Trophoblast cell (in vitro differentiated cells and primary cell): ENCODE results near the gene MIB1. TPM values are rescaled to one million over a fixed set of nuclear protein-coding genes. Genes with fewer than 3 reads are reported as not detected.

ENCODE experiments used
- DNase-seq, 2 donors: peaks; one replicate each; pipeline ENCODE4 v3.0.0-alpha.2; 2016
- H2AFZ ChIP-seq: 2 replicates; pipeline ENCODE4 v1.6.1; 2013; ENCODE audit warnings: low read length, moderate library complexity, mild to moderate bottlenecking; ENCODE audit not compliant: insufficient read depth, poor library complexity
- H2AK5ac ChIP-seq: 2 replicates; pipeline ENCODE4 v1.6.1; 2013; ENCODE audit warnings: mild to moderate bottlenecking, low read length
- H2BK120ac ChIP-seq: 2 replicates; pipeline ENCODE4 v1.6.1; 2013; ENCODE audit warnings: low read length, mild to moderate bottlenecking, moderate library complexity; ENCODE audit not compliant: insufficient read depth, poor library complexity
- H2BK12ac ChIP-seq: 2 replicates; pipeline ENCODE4 v1.6.1; 2013; ENCODE audit warnings: mild to moderate bottlenecking, low read length, moderate library complexity
- H2BK5ac ChIP-seq: 2 replicates; pipeline ENCODE4 v1.6.1; 2013; ENCODE audit warnings: low read length, low read depth, moderate library complexity, mild to moderate bottlenecking; ENCODE audit not compliant: poor library complexity
- H3K14ac ChIP-seq: 2 replicates; pipeline ENCODE4 v1.6.1; 2013; ENCODE audit warnings: mild to moderate bottlenecking, low read length
- H3K18ac ChIP-seq: 2 replicates; pipeline ENCODE4 v1.6.1; 2013; ENCODE audit warnings: mild to moderate bottlenecking, low read length
- H3K23ac ChIP-seq: 2 replicates; pipeline ENCODE4 v1.6.1; 2013; ENCODE audit warnings: low read length
- H3K27ac ChIP-seq: 2 replicates; pipeline ENCODE4 v1.5.1; 2013; ENCODE audit warnings: low read depth, mild to moderate bottlenecking, inconsistent platforms, low read length, moderate library complexity
- H3K27me3 ChIP-seq: 2 replicates; pipeline ENCODE4 v1.6.1; 2013; ENCODE audit warnings: inconsistent platforms, mild to moderate bottlenecking, low read length, moderate library complexity; ENCODE audit not compliant: insufficient read depth
- H3K36me3 ChIP-seq, 2 experiments: 1 replicate in 1 of 2; 2 replicates in 1 of 2; pipeline ENCODE4 v1.6.1; 2013; ENCODE audit warnings: low read length in 2 of 2, mild to moderate bottlenecking in 2 of 2, moderate library complexity in 1 of 2; ENCODE audit not compliant: insufficient read depth in 2 of 2, control insufficient read depth in 1 of 2
- H3K4ac ChIP-seq: 2 replicates; pipeline ENCODE4 v1.6.1; 2013; ENCODE audit warnings: low read depth, mild to moderate bottlenecking, low read length, moderate library complexity
- H3K4me1 ChIP-seq, 2 experiments: 1 replicate in 1 of 2; 2 replicates in 1 of 2; pipeline ENCODE4 v1.6.1; 2013; ENCODE audit warnings: low read length in 2 of 2, mild to moderate bottlenecking in 2 of 2, moderate library complexity in 1 of 2; ENCODE audit not compliant: insufficient read depth in 2 of 2, control insufficient read depth in 1 of 2
- H3K4me2 ChIP-seq: 2 replicates; pipeline ENCODE4 v1.6.1; 2013; ENCODE audit warnings: inconsistent platforms, mild to moderate bottlenecking, low read length, moderate library complexity
- H3K4me3 ChIP-seq: 2 replicates; pipeline ENCODE4 v1.5.1; 2013; ENCODE audit warnings: mild to moderate bottlenecking, low read depth, low read length, inconsistent platforms
- H3K79me1 ChIP-seq: one replicate; pipeline ENCODE4 v1.6.1; 2013; ENCODE audit warnings: low read length
- H3K79me2 ChIP-seq: 2 replicates; pipeline ENCODE4 v1.6.1; 2013; ENCODE audit warnings: low read length, mild to moderate bottlenecking; ENCODE audit not compliant: control insufficient read depth, insufficient read depth, poor library complexity
- H3K9ac ChIP-seq: 2 replicates; pipeline ENCODE4 v1.6.1; 2013; ENCODE audit warnings: mild to moderate bottlenecking, low read length
- H3K9me3 ChIP-seq: 2 replicates; pipeline ENCODE4 v1.6.1; 2013; ENCODE audit warnings: low read depth, mild to moderate bottlenecking, control low read depth, inconsistent platforms, low read length; ENCODE audit not compliant: insufficient read depth
- H4K12ac ChIP-seq: 2 replicates; pipeline ENCODE4 v1.6.1; 2013; ENCODE audit warnings: low read depth, mild to moderate bottlenecking, low read length, moderate library complexity
- H4K8ac ChIP-seq: 2 replicates; pipeline ENCODE4 v1.6.1; 2013; ENCODE audit warnings: low read depth, mild to moderate bottlenecking, low read length, moderate library complexity
- H4K91ac ChIP-seq: one replicate; pipeline ENCODE4 v1.6.1; 2013; ENCODE audit warnings: low read depth, mild to moderate bottlenecking, low read length, moderate library complexity
- WGBS: extraction: QIAGEN DNeasy Blood & Tissue Kit; methylation state at CpG from one replicate; pipeline ENCODE4 v1.1.7; 2013; ENCODE audit warnings: missing lambda C conversion rate; ENCODE audit not compliant: insufficient read length, insufficient coverage; ENCODE audit errors: extremely low coverage; 5-methylcytosine and 5-hydroxymethylcytosine counted together
- polyA plus RNA-seq: library from polyadenylated mRNA; stranded (reverse); fragments of 200-250 nt; gene quantifications from 2 replicates; pipeline ENCODE4 v1.2.3, GENCODE V29; 2013

Gene MIB1
- polyA plus RNA-seq: 16.5 and 17.5 TPM in 2 replicates

GRCh38 chr18:21740538-21741311 lies at the start of gene MIB1:
Gene MIB1 (plus strand): TSS chr18:21740792. CDS start chr18:21741584, 792 bp downstream.
- Histone ChIP-seq H4K91ac (peak within 1 kb of the TSS; percentile 96), H3K18ac (peak within 1 kb of the TSS; percentile 99), H3K9ac (peak within 1 kb of the TSS; percentile 99), H4K8ac (peak within 1 kb of the TSS; percentile 92), H3K14ac (peak within 1 kb of the TSS; percentile 99), H3K4me1 (peaks cover 0 to 4% of the 10 kb centered on the region in 2 experiments), H3K36me3 (no peaks in the 10 kb centered on the region), H2BK5ac (peak within 1 kb of the TSS; percentile 98), H3K79me1 (peaks cover 6% of the 10 kb centered on the region), H2BK120ac (peak within 1 kb of the TSS; percentile 97), H3K9me3 (peaks cover 2% of the 10 kb centered on the region), H3K79me2 (peaks cover 9% of the 10 kb centered on the region), H2AK5ac (peak within 1 kb of the TSS; percentile 71), H2BK12ac (no peak within 1 kb of the TSS), H3K4ac (peak within 1 kb of the TSS; percentile 85), H3K23ac (no peak within 1 kb of the TSS), H3K4me2 (peak within 1 kb of the TSS; percentile 81), H2AFZ (peak within 1 kb of the TSS; percentile 56), H4K12ac (peak within 1 kb of the TSS; percentile 92), H3K27me3 (no peaks in the 10 kb centered on the region), H3K27ac (peak within 1 kb of the TSS; percentile 100), H3K4me3 (peak within 1 kb of the TSS; percentile 90)
- DNase-seq: peak; percentile 97 to 99
- no CpG with 5 or more reads among the region's 76 CpGs for WGBS

GRCh38 chr18:21693322-21693721 lies 47.3 kb upstream of the MIB1 start:
- Histone ChIP-seq H3K9me3 (no peaks in the 10 kb centered on the region), H3K4ac (no peak overlapping the region), H2AFZ (no peak overlapping the region), H3K23ac (no peak overlapping the region), H3K36me3 (peaks cover 0 to 5% of the 10 kb centered on the region in 2 experiments), H3K4me1 (no peaks in the 10 kb centered on the region), H3K4me3 (no peak overlapping the region), H2BK5ac (no peak overlapping the region), H4K91ac (no peak overlapping the region), H3K27ac (no peak overlapping the region), H4K12ac (no peak overlapping the region), H3K18ac (no peak overlapping the region), H2BK12ac (no peak overlapping the region), H2AK5ac (no peak overlapping the region), H2BK120ac (no peak overlapping the region), H3K14ac (no peak overlapping the region), H3K27me3 (no peaks in the 10 kb centered on the region), H3K4me2 (no peak overlapping the region), H3K79me1 (no peaks in the 10 kb centered on the region), H4K8ac (no peak overlapping the region), H3K79me2 (no peaks in the 10 kb centered on the region), H3K9ac (no peak overlapping the region)
- DNase-seq: no peak
- WGBS: no CpG with 5 or more reads among the region's 2 CpGs

GRCh38 chr18:21700528-21701075 lies 40.0 kb upstream of the MIB1 start:
- Histone ChIP-seq H3K79me1 (peaks cover 8% of the 10 kb centered on the region), H4K12ac (no peak overlapping the region), H3K4me2 (no peak overlapping the region), H3K27ac (no peak overlapping the region), H3K79me2 (peaks cover 4% of the 10 kb centered on the region), H4K8ac (no peak overlapping the region), H3K4me1 (peaks cover 0 to 2% of the 10 kb centered on the region in 2 experiments), H2BK120ac (no peak overlapping the region), H3K9ac (no peak overlapping the region), H3K27me3 (no peaks in the 10 kb centered on the region), H4K91ac (no peak overlapping the region), H2AFZ (no peak overlapping the region), H2BK12ac (no peak overlapping the region), H2AK5ac (no peak overlapping the region), H3K14ac (no peak overlapping the region), H3K36me3 (peaks cover 4% of the 10 kb centered on the region in 2 experiments), H3K18ac (no peak overlapping the region), H2BK5ac (no peak overlapping the region), H3K23ac (no peak overlapping the region), H3K4me3 (no peak overlapping the region), H3K4ac (no peak overlapping the region), H3K9me3 (no peaks in the 10 kb centered on the region)
- WGBS: no CpG with 5 or more reads among the region's 6 CpGs
- no peak for DNase-seq

- Histone ChIP-seq H2AFZ (no peak overlapping the region), H2BK120ac (no peak overlapping the region), H3K79me2 (peaks cover 4% of the 10 kb centered on the region), H3K4me1 (peaks cover 0 to 2% of the 10 kb centered on the region in 2 experiments), H3K4ac (no peak overlapping the region), H4K8ac (no peak overlapping the region), H2AK5ac (no peak overlapping the region), H3K14ac (no peak overlapping the region), H3K18ac (no peak overlapping the region), H3K36me3 (peaks cover 4% of the 10 kb centered on the region in 2 experiments), H3K9ac (no peak overlapping the region), H3K4me2 (no peak overlapping the region), H4K12ac (no peak overlapping the region), H3K79me1 (peaks cover 8% of the 10 kb centered on the region), H3K27me3 (no peaks in the 10 kb centered on the region), H3K23ac (no peak overlapping the region), H4K91ac (no peak overlapping the region), H3K9me3 (peaks cover 5% of the 10 kb centered on the region), H2BK5ac (no peak overlapping the region), H3K4me3 (no peak overlapping the region), H2BK12ac (no peak overlapping the region), H3K27ac (no peak overlapping the region)
- no peak for DNase-seq
- WGBS: no CpG with 5 or more reads among the region's 2 CpGs
Observed at GRCh38 chr18:21701621-21702020, 39.0 kb upstream of the MIB1 start.
